HS-27A (cell line): ENCODE results near the gene SELPLG.
"Not testable (repeated sequence)": the region's sequence is repeated elsewhere in the genome, so short reads cannot be mapped to it uniquely, and the experiment has no call there.

ENCODE experiments used
- DNase-seq: peaks from one replicate; pipeline ENCODE4 v3.0.0-alpha.2; 2012; ENCODE audit warnings: low read depth, missing footprints

The SELPLG gene

GRCh38 chr12:108589028-108589839, 44.5 kb downstream of the SELPLG start:
- no peak for DNase-seq

DNA sequence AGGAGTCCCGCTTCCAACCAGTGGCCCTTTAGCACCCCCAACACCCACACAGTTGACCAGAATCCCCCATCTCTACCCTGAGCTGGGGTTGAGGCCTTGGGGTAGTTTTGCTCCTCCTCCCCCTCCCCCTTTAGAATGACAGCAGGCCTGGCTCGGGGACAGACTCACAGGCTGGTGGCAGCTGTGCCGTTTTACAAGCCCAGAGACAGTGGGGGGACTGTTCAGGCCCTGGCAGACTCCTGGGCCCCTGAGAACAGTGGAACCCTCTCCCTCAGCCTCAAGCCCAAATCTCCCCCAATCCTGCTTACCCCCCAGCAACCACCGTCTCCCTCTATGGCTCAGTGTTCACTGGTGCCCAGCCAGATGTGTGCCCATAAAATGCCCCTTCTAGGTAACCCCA, 45.9 kb downstream of the SELPLG start:
- no peak for DNase-seq

- DNase-seq = no peak
Measured at GRCh38 chr12:108586306-108586705, 47.4 kb downstream of the SELPLG start.

GRCh38 chr12:108585864-108586263, 47.8 kb downstream of the SELPLG start:
- DNase-seq = no peak

DNA sequence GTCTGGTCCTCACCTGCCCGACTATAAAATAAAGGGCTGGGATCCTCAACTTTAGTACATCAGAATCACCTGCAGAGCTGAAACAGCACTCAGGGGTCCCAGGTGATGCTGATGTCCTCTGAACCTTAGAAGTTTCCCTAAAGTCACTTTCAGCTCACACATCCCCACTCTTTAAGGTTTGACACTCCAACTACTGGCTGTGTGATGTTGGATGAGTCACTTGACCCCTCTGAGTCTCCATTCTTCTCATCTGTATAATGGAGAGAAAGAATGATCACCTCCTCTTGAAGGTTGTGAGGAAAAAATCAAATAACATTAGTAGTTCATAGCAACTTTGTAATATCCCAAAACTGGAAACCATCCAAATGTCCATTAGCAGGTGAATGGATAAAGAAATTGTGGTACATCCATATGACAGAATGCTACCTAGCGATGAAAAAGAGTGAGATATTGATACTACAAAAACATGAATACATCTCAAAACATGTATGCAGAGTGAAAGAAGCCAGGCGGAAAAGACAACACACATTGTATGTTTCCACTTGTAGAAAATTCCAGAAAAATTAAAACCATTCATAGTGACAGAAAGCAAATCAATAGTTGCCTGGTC, 49.1 kb downstream of the SELPLG start:
- DNase-seq = no peak

DNA sequence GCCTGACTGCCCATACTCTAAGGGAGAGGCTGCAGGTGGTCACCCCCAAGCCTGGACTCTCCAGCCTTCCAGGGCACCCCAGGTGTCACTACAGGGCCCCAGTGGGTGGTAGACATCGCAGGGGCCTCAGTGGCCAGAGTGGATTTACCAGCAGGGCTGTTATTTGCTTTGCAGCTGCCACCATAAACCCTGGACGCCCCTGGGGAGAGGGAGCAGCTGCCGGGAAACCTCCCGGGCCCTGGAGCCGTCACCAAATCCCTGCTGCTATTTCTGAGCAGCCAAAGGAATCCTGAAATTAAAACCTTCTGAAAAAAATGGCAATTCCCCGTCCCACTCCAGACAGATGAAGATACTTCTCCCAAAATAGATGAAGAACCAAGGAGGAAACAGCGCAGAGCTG, 49.7 kb downstream of the SELPLG start:
- no peak for DNase-seq

DNA sequence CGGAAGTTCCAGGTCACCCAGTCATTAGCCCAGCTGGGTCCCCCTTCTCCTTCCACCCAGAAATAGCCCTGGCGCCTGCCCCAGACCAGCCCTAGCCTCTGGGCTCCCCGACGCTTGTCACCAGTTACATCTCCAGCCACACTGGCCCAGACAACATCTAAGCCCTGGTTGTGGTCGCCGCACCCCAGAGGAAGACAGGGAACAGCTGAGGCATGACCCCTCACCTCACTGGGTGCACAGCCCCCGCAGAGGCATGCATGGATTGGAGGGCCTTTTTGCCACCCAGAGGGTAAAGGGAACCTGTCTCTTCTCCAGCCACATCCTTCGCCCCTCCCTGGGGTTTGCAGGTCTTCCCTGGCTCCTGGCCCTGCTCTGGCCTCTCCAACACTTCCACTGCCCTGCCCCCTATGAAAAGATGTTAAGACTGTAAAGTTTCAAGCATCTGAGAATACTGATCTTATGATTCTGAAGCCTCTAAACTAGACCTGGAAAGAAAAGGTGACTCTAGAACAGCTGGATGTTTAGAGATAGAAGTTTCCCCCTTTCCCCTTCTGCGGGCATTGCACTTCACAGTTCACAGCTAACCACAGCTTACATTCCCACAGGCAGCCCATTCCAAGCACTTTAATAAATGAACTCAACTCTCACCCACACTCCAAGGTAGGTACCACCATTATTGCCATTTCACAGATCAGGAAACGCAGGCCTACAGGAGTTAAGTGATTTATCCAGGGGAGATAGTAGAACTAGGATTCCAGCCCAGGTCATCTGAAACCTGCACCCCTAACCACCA, 50.5 kb downstream of the SELPLG start:
- DNase-seq = no peak

- DNase-seq = no peak
Measured at GRCh38 chr12:108582509-108582908, 51.2 kb downstream of the SELPLG start.

GRCh38 chr12:108581311-108582227, 52.1 kb downstream of the SELPLG start:
- no peak for DNase-seq

DNA sequence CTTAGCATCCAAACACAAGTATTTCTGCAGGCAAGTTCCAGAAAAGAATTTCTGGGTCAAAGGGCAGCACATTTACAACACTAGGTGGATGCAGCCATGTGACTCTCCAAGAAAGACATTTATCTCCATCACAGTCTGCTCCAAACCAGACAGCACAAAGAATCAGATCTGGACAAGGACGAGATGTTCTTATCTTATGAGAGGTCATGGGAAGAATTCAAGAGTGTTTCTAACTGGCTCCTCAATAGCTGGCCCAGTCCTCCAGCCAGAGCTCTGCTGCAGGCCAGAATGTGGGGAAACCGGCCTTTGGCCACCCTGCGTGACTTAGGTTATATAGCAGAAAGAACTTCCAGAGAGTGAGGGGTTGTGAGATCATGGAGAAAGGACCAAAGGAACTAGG, 53.2 kb downstream of the SELPLG start:
- no peak for DNase-seq

DNA sequence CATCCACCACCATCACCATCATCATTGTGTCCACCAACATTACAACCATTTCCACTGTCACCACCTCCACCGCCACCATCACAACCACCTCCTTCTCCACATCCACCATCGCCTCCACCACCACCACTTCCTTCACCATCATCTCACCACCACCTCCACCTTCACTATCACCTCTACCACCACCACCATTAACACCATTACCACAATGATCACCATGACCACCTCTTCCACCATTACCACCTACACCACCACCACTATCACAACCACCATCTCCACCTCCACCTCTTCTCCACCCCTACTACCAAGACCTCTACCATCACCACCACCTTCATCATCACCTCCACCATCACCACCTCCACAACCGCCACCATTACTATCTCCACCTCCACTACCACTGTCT, 54.9 kb downstream of the SELPLG start:
- DNase-seq = no peak

DNA sequence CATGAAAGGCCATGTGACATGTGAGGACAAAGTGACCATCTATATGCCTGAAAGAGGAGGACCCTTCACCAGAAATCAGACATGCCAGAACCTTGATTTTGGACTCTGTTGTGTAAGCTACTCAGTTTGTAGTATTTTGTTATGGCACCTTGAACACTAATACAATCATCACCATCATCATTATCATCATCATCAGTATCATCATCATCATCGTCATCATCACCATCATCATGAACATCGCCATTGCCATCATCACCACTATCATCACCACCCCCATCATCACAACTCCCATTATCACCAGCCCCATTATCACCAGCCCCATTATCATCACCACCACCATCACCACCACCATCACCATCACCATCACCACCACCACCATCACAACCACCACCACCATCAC, 55.4 kb downstream of the SELPLG start:
- DNase-seq = no peak

- DNase-seq = no peak
Measured at GRCh38 chr12:108577458-108577857, 56.2 kb downstream of the SELPLG start.

DNA sequence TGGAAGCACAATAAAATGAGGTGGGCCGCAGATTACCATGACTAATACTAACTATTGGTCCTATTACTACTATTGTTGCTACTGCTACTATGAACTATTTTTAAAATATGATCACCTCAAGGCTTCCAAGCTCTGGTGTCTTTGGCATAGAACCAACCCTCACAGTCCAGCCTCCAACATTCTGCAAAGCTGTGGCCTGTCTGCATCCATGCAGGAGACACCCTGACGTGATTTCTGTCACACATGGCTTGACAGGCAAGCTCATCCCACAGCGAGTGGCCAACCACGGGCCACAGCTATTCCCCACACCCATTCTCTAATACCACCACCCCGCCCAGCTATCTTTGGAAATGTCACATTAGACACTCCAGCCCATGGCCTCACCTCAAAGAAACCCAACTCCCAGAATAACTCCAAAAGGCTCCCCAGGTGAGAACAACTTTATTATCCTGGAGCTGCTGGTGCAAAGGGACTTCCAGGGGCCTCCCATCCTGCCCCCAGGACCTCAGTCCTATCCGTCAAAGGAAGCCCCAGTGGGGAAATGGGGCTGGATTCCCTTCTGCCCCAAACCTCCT, 56.9 kb downstream of the SELPLG start:
- DNase-seq = no peak

DNA sequence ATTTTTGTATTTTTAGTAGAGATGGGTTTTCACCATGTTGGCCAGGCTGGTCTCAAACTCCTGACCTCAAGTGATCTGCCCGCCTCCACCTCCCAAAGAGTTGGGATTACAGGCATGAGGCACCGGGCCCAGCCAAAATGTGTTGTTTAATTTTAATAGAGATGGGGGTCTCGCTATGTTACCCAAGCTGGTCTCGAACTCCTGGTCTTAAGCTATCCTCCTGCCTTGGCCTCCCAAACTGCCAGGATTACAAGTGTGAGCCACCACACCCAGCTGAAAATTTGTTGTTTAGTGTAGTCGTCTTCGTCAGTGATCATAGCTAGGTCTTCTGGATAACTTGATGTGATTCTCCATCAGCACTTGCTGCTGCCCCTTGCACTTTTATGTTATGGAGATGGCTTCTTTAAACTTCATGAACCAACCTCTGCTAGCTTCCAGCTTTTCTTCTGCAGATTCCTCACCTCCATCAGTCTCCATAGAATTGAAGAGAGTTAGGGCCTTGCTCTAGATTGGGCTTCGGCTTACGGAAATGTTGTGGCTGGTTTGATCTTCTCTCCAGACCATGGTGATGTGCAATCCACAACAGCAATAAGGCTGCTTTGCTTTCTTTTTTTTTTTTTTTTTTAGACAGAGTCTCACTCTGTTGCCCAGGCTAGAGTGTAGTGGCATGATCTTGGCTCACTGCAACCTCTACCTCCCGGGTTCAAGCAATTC, 58.3 kb downstream of the SELPLG start:
- no peak for DNase-seq

GRCh38 chr12:108574276-108574675, 59.4 kb downstream of the SELPLG start:
- not testable (repeated sequence) for DNase-seq

GRCh38 chr12:108573317-108573716, 60.4 kb downstream of the SELPLG start:
- DNase-seq = no peak

- DNase-seq = no peak
Measured at GRCh38 chr12:108572166-108572790, 61.4 kb downstream of the SELPLG start.
